Cardiac muscle cell (in vitro differentiated cells and primary cell): ENCODE data around the gene CHRM2. TPM values are rescaled to one million over a fixed set of nuclear protein-coding genes. Genes with fewer than 3 reads are reported as not detected.
A peak's percentile ranks its signal among the peaks of the same experiment; 100 is the strongest.

Experiments
- DNase-seq, 2 donors: peaks; one replicate each; pipeline versions ENCODE4 v3.0.0 to v3.0.0-alpha.2; 2010 to 2017; ENCODE audit warnings: low read depth in 1 of 2, low spot score in 1 of 2
- H3K27ac ChIP-seq: fragments of 200-600 bp; sonication (generic); 2 replicates; pipeline ENCODE4 v1.5.1; 2016
- H3K27me3 ChIP-seq: fragments of 200-600 bp; sonication (generic); 2 replicates; pipeline ENCODE4 v1.6.0; 2016; ENCODE audit warnings: control low read depth
- H3K36me3 ChIP-seq: fragments of 200-600 bp; sonication (generic); 2 replicates; pipeline ENCODE4 v1.5.1; 2016; ENCODE audit warnings: control low read depth
- H3K4me1 ChIP-seq: fragments of 200-600 bp; sonication (generic); 2 replicates; pipeline ENCODE4 v1.8.1; 2017; ENCODE audit warnings: low read depth, mild to moderate bottlenecking, mixed run types
- H3K4me3 ChIP-seq: fragments of 200-600 bp; sonication (generic); 2 replicates; pipeline ENCODE4 v1.5.1; 2016; ENCODE audit warnings: mild to moderate bottlenecking
- H3K9me3 ChIP-seq: fragments of 200-600 bp; sonication (generic); 2 replicates; pipeline ENCODE4 v1.5.1; 2017; ENCODE audit warnings: low read depth, mild to moderate bottlenecking, control low read depth
- CTCF ChIP-seq: IDR thresholded peaks from 2 replicates; pipeline ENCODE4 v1.5.1; 2012; ENCODE audit warnings: low read depth, mild to moderate bottlenecking, low read length
- polyA plus RNA-seq: library from polyadenylated mRNA; unstranded; fragments of >200 nt; fragmentation: Nextera tagmentation; extraction: Ambion mirVana; gene quantifications from 2 replicates; pipeline ENCODE4 v1.2.1, GENCODE V29; 2016
- total RNA-seq: library from RNA; depleted of rRNA; stranded (reverse); fragments of >200 nt; gene quantifications from 2 replicates; pipeline ENCODE4 v1.2.3, GENCODE V29; 2016

The CHRM2 gene
- total and polyA plus RNA-seq, 2 experiments from 2014 or later: 37.5 to 75.3 TPM

GRCh38 chr7:136953386-136953785 is 84.9 kb downstream of the CHRM2 start:
- no peak overlapping the region for H3K4me3 ChIP-seq
- DNase-seq: peak in 1 of 2 donors; percentile 38
- H3K27me3 ChIP-seq: no peaks in the 10 kb centered on the region
- H3K27ac ChIP-seq: peak overlapping the region; percentile 26
- peaks cover 7% of the 10 kb centered on the region for H3K4me1 ChIP-seq
- no peaks in the 10 kb centered on the region for H3K9me3 ChIP-seq
- no peak for TF ChIP-seq CTCF
- peaks cover 13% of the 10 kb centered on the region for H3K36me3 ChIP-seq

GRCh38 chr7:136956232-136956631 is 87.8 kb downstream of the CHRM2 start:
- Histone ChIP-seq H3K36me3 (peaks cover 10% of the 10 kb centered on the region), H3K4me1 (peaks cover 7% of the 10 kb centered on the region), H3K27me3 (no peaks in the 10 kb centered on the region), H3K27ac (no peak overlapping the region), H3K9me3 (no peaks in the 10 kb centered on the region), H3K4me3 (no peak overlapping the region)
- peak in 1 of 2 donors; percentile 53 for DNase-seq
- no peak for TF ChIP-seq CTCF

- Histone ChIP-seq H3K9me3 (no peaks in the 10 kb centered on the region), H3K36me3 (peaks cover 10% of the 10 kb centered on the region), H3K27ac (no peak overlapping the region), H3K27me3 (no peaks in the 10 kb centered on the region), H3K4me1 (peaks cover 7% of the 10 kb centered on the region), H3K4me3 (no peak overlapping the region)
- TF ChIP-seq CTCF: no peak
- peak in 1 of 2 donors; percentile 51 for DNase-seq
These were observed 88.2 kb downstream of the CHRM2 start for GRCh38 chr7:136956671-136957070.

GRCh38 chr7:136957391-136957790 is 88.9 kb downstream of the CHRM2 start:
- no peak for TF ChIP-seq CTCF
- Histone ChIP-seq H3K4me1 (peaks cover 7% of the 10 kb centered on the region), H3K36me3 (peaks cover 10% of the 10 kb centered on the region), H3K27me3 (no peaks in the 10 kb centered on the region), H3K9me3 (no peaks in the 10 kb centered on the region), H3K4me3 (no peak overlapping the region), H3K27ac (no peak overlapping the region)
- DNase-seq: no peak

GRCh38 chr7:136958016-136958415 is 89.6 kb downstream of the CHRM2 start:
- Histone ChIP-seq H3K9me3 (no peaks in the 10 kb centered on the region), H3K27me3 (no peaks in the 10 kb centered on the region), H3K4me1 (peaks cover 7% of the 10 kb centered on the region), H3K4me3 (no peak overlapping the region), H3K27ac (no peak overlapping the region), H3K36me3 (peaks cover 10% of the 10 kb centered on the region)
- peak in 1 of 2 donors; percentile 19 for DNase-seq
- no peak for TF ChIP-seq CTCF

GRCh38 chr7:136964347-136964746 is 95.9 kb downstream of the CHRM2 start:
- Histone ChIP-seq H3K36me3 (no peaks in the 10 kb centered on the region), H3K9me3 (no peaks in the 10 kb centered on the region), H3K4me3 (no peak overlapping the region), H3K4me1 (no peaks in the 10 kb centered on the region), H3K27ac (peak overlapping the region; percentile 51), H3K27me3 (no peaks in the 10 kb centered on the region)
- peak in 1 of 2 donors; percentile 43 for DNase-seq
- no peak for TF ChIP-seq CTCF
